DOHH2 (cell line): ENCODE data around the gene IL36A.

Experiments
- CTCF ChIP-seq: fragments of 200-600 bp; sonication (generic); IDR thresholded peaks from one replicate; pipeline ENCODE4 v1.5.1; 2014; ENCODE audit warnings: antibody characterized with exemption, mild to moderate bottlenecking, low read depth, low read length; ENCODE audit not compliant: poor library complexity, severe bottlenecking
- EZH2phosphoT487 ChIP-seq: fragments of 200-600 bp; sonication (generic); IDR thresholded peaks from 2 replicates; pipeline ENCODE4 v1.6.1; 2017; ENCODE audit warnings: borderline replicate concordance, mild to moderate bottlenecking, antibody characterized with exemption, low read length, moderate library complexity, mixed read lengths

GRCh38 chr2:112972423-112973086 is 32.7 kb upstream of the IL36A start:
- TF ChIP-seq CTCF (no peak), EZH2phosphoT487 (no peak)
